Measurements from ENCODE around the gene VPS25.
A peak's percentile ranks its signal among the peaks of the same experiment; 100 is the strongest.
"Not testable (repeated sequence)": the region's sequence is repeated elsewhere in the genome, so short reads cannot be mapped to it uniquely, and the experiment has no call there.

VPS25 gene

GRCh38 chr17:42769964-42770363 lies 3.3 kb upstream of the VPS25 start:
- H3K9me3 ChIP-seq (ENCODE audit: control insufficient read depth, low read length); H3K4me3 ChIP-seq (ENCODE audit: extremely low read depth, insufficient read depth, low read length, poor library complexity, severe bottlenecking); H3K27ac ChIP-seq (ENCODE audit: low read depth, low read length, severe bottlenecking); H3K36me3 ChIP-seq (ENCODE audit: control insufficient read depth, insufficient read depth, low read length): not testable (repeated sequence)
- H3K4me1 ChIP-seq (ENCODE audit: control insufficient read depth, insufficient read depth, low read length, poor library complexity, severe bottlenecking), result peaks cover 15% of the 10 kb centered on the region
- WGBS, 2 experiments (ENCODE audit: insufficient coverage in 2 of 2), result 88 to 94% methylated on average over 7 to 8 of the region's 10 CpGs

- Histone ChIP-seq H3K9me3 (ENCODE audit: control insufficient read depth, low read length) (no peaks in the 10 kb centered on the region), H3K36me3 (ENCODE audit: control insufficient read depth, insufficient read depth, low read length) (peaks cover 31% of the 10 kb centered on the region), H3K4me3 (ENCODE audit: extremely low read depth, insufficient read depth, low read length, poor library complexity, severe bottlenecking) (peak overlapping the region; percentile 89), H3K27ac (ENCODE audit: low read depth, low read length, severe bottlenecking) (peak overlapping the region; percentile 75), H3K4me1 (ENCODE audit: control insufficient read depth, insufficient read depth, low read length, poor library complexity, severe bottlenecking) (peaks cover 26% of the 10 kb centered on the region)
- 18% methylated on average over 3 of the region's 3 CpGs for WGBS, 2 experiments (ENCODE audit: insufficient coverage in 2 of 2)
Observed at GRCh38 chr17:42772945-42773289, 332 bp upstream of the VPS25 start.

DNA sequence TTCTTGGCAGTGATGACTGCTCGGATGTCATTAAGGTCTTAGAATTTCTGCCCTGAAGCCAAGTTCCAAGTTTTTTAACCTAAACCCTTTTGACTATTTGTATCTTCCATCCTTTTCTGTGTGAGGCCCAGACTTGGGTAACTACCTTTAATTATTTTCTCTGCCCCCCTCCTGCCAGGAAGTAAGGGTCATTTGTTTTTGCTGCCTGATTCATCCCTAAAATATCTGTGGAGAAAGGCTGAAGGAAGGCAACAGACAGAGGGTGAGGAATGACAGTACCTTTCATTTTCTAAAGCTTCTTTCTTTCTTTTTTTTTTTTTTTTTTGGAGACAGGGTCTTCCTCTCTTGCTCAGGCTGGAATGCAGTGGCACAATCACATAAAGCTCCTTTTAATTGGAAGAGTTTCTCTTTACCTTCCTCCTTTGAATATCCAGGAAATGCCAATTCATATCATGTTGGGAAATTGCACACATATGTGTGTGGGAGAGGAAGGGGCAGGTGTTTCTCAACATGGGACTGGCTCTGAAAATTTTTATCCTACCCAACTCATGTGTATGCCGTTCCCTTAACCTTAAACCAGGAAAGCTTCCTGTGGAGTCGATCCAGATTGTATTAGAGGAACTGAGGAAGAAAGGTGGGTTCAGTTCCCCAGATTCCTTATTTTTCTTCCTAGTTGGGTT lies 957 bp downstream of the VPS25 start:
- Histone ChIP-seq H3K27ac (ENCODE audit: low read depth, low read length, severe bottlenecking) (peak overlapping the region; percentile 75), H3K9me3 (ENCODE audit: control insufficient read depth, low read length) (no peaks in the 10 kb centered on the region), H3K36me3 (ENCODE audit: control insufficient read depth, insufficient read depth, low read length) (peaks cover 43% of the 10 kb centered on the region), H3K4me3 (ENCODE audit: extremely low read depth, insufficient read depth, low read length, poor library complexity, severe bottlenecking) (peak overlapping the region; percentile 89), H3K4me1 (ENCODE audit: control insufficient read depth, insufficient read depth, low read length, poor library complexity, severe bottlenecking) (peaks cover 26% of the 10 kb centered on the region)
- 38 to 44% methylated on average over 1 of the region's 3 CpGs for WGBS, 2 experiments (ENCODE audit: insufficient coverage in 2 of 2)

DNA sequence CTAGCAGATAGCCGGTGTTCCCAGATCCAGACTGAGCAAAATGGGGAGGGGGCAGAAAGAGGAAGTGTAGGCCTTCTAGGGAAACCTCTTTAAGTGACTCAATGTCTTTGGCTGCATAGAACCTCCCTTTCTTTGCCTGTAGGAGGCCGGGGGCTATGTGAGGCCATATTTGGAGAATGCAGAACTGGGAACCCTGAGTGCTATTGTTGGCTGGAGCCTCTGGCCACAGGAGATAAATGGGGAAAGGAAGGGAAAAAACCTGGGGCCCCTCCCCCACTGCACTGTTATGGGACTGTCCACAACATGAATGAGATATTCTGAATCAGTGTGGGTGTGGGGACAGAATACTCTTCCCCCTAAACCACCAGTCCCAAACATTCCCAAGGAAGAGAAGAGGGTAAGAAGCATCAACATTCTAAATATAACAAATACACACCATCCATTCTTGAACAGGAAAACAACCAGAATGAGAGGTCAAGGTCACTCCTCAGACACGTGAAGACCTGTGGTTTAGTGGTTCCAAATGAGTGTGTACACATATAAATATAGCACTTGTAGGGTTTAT lies 2.4 kb downstream of the VPS25 start:
- WGBS, 2 experiments (ENCODE audit: insufficient coverage in 2 of 2), result 83 to 100% methylated on average over 1 to 2 of the region's 3 CpGs
- Histone ChIP-seq H3K27ac (ENCODE audit: low read depth, low read length, severe bottlenecking) (peak overlapping the region; percentile 12), H3K4me3 (ENCODE audit: extremely low read depth, insufficient read depth, low read length, poor library complexity, severe bottlenecking) (no peak overlapping the region)

DNA sequence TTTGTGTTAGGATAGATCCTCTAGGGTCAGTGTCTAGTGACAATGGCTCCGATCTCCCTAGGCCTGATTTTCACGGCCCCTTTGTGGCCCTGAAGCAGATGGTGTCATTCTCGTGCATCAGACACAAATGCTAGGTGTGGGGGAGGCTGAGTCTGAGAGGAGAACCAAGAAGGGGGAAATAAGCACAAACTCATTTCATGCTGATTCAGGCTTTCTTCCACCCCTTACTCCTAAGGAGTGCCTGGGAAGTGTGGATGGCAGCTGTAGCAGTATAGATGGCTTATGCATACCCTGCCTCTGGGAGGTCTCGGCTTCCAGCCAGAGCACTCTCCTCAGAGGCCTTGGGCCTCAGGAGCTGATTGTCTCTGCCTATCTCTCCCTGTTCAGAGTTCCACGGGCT lies 5.3 kb downstream of the VPS25 start:
- Histone ChIP-seq H3K9me3 (ENCODE audit: control insufficient read depth, low read length) (no peaks in the 10 kb centered on the region), H3K4me3 (ENCODE audit: extremely low read depth, insufficient read depth, low read length, poor library complexity, severe bottlenecking) (no peak overlapping the region), H3K36me3 (ENCODE audit: control insufficient read depth, insufficient read depth, low read length) (peaks cover 49% of the 10 kb centered on the region), H3K27ac (ENCODE audit: low read depth, low read length, severe bottlenecking) (no peak overlapping the region), H3K4me1 (ENCODE audit: control insufficient read depth, insufficient read depth, low read length, poor library complexity, severe bottlenecking) (peaks cover 44% of the 10 kb centered on the region)
- 93 to 98% methylated on average over 3 to 5 of the region's 5 CpGs for WGBS, 2 experiments (ENCODE audit: insufficient coverage in 2 of 2)

More for the DNA sequence above, 2.4 kb downstream of the VPS25 start:
- Histone ChIP-seq H3K9me3 (ENCODE audit: control insufficient read depth, low read length) (no peaks in the 10 kb centered on the region), H3K4me1 (ENCODE audit: control insufficient read depth, insufficient read depth, low read length, poor library complexity, severe bottlenecking) (peaks cover 26% of the 10 kb centered on the region), H3K36me3 (ENCODE audit: control insufficient read depth, insufficient read depth, low read length) (peaks cover 49% of the 10 kb centered on the region)

DNA sequence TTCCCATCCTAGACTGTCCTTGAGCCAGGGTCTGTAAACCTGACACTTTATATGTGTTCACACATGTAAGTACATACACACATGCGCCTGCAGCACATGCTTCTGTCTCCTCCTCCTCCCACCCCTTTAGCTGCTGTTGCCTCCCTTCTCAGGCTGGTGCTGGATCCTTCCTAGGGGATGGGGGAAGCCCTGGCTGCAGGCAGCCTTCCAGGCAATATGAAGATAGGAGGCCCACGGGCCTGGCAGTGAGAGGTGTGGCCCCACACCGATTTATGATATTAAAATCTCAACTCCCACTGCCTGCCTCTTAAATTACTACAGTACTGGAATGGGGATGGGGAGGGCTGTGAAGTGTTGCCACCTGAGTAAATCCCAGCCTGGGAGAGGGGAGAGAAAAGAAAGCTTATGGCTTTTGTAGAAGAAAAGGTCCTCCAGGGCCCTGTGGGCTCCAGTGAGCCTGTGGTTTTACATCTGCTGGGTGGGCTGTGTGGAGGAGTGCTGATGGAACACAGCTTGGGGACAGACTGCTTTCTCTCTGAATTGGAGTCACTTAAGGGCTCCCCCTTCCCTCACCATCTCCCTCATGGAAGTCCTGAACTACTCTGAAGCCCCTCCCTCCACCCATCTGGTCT lies 6.2 kb downstream of the VPS25 start:
- WGBS, 2 experiments (ENCODE audit: insufficient coverage in 2 of 2), result 94 to 100% methylated on average over 1 to 2 of the region's 3 CpGs

GRCh38 chr17:42779936-42780850 lies 6.9 kb downstream of the VPS25 start, which contains the start of gene WNK4:
TSS of gene WNK4 (plus strand) at chr17:42780610. CDS start at chr17:42780699, 89 bp downstream.
- H3K9me3 ChIP-seq (ENCODE audit: control insufficient read depth, low read length), result no peaks in the 10 kb centered on the region
- H3K4me3 ChIP-seq (ENCODE audit: extremely low read depth, insufficient read depth, low read length, poor library complexity, severe bottlenecking), result peak within 1 kb of the TSS; percentile 53
- WGBS, 2 experiments (ENCODE audit: insufficient coverage in 2 of 2), result 2% methylated on average over 47 to 51 of the region's 65 CpGs
- H3K36me3 ChIP-seq (ENCODE audit: control insufficient read depth, insufficient read depth, low read length), result peaks cover 50% of the 10 kb centered on the region
- peak within 1 kb of the TSS; percentile 45 for H3K27ac ChIP-seq (ENCODE audit: low read depth, low read length, severe bottlenecking)
- H3K4me1 ChIP-seq (ENCODE audit: control insufficient read depth, insufficient read depth, low read length, poor library complexity, severe bottlenecking), result peaks cover 40% of the 10 kb centered on the region

More for the DNA sequence above, 6.2 kb downstream of the VPS25 start:
- H3K27ac ChIP-seq (ENCODE audit: low read depth, low read length, severe bottlenecking), result no peak overlapping the region
- H3K9me3 ChIP-seq (ENCODE audit: control insufficient read depth, low read length), result no peaks in the 10 kb centered on the region
- H3K4me3 ChIP-seq (ENCODE audit: extremely low read depth, insufficient read depth, low read length, poor library complexity, severe bottlenecking), result no peak overlapping the region
- H3K36me3 ChIP-seq (ENCODE audit: control insufficient read depth, insufficient read depth, low read length), result peaks cover 54% of the 10 kb centered on the region
- peaks cover 48% of the 10 kb centered on the region for H3K4me1 ChIP-seq (ENCODE audit: control insufficient read depth, insufficient read depth, low read length, poor library complexity, severe bottlenecking)

DNA sequence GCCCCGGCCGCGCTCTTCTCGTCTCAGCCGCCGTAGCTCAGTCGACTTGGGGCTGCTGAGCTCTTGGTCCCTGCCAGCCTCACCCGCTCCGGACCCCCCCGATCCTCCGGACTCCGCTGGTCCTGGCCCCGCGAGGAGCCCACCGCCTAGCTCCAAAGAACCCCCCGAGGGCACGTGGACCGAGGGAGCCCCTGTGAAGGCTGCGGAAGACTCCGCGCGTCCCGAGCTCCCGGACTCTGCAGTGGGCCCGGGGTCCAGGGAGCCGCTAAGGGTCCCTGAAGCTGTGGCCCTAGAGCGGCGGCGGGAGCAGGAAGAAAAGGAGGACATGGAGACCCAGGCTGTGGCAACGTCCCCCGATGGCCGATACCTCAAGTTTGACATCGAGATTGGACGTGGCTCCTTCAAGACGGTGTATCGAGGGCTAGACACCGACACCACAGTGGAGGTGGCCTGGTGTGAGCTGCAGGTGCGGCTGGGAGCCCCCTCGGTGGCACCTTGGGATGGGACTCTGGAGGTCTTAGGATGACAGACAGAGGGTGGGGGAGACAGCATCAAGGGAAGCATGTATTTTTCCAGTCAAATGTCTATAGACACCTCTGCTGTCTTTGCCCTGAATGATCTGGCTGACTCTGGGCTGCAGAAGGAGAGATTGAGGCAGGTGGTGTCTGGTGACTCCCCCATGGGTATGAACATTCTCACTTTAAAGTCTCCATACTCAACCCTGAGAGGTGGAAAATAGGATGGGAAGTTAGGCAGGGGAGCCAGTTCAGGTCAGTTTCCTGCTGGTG lies 7.8 kb downstream of the VPS25 start:
- H3K27ac ChIP-seq (ENCODE audit: low read depth, low read length, severe bottlenecking), result no peak overlapping the region
- WGBS, 2 experiments (ENCODE audit: insufficient coverage in 2 of 2), result 7 to 10% methylated on average over 29 to 39 of the region's 39 CpGs
- peaks cover 42% of the 10 kb centered on the region for H3K36me3 ChIP-seq (ENCODE audit: control insufficient read depth, insufficient read depth, low read length)
- H3K9me3 ChIP-seq (ENCODE audit: control insufficient read depth, low read length), result no peaks in the 10 kb centered on the region
- peaks cover 31% of the 10 kb centered on the region for H3K4me1 ChIP-seq (ENCODE audit: control insufficient read depth, insufficient read depth, low read length, poor library complexity, severe bottlenecking)
- peak overlapping the region; percentile 53 for H3K4me3 ChIP-seq (ENCODE audit: extremely low read depth, insufficient read depth, low read length, poor library complexity, severe bottlenecking)

GRCh38 chr17:42781639-42782165 lies 8.5 kb downstream of the VPS25 start:
- H3K4me1 ChIP-seq (ENCODE audit: control insufficient read depth, insufficient read depth, low read length, poor library complexity, severe bottlenecking), result peaks cover 31% of the 10 kb centered on the region
- H3K36me3 ChIP-seq (ENCODE audit: control insufficient read depth, insufficient read depth, low read length), result peaks cover 35% of the 10 kb centered on the region
- H3K4me3 ChIP-seq (ENCODE audit: extremely low read depth, insufficient read depth, low read length, poor library complexity, severe bottlenecking), result peak overlapping the region; percentile 53
- no peaks in the 10 kb centered on the region for H3K9me3 ChIP-seq (ENCODE audit: control insufficient read depth, low read length)
- H3K27ac ChIP-seq (ENCODE audit: low read depth, low read length, severe bottlenecking), result no peak overlapping the region
- WGBS, 2 experiments (ENCODE audit: insufficient coverage in 2 of 2), result 86 to 90% methylated on average over 6 to 10 of the region's 10 CpGs
